ENCODE results near the gene ADGRB2. TPM values are rescaled to one million over a fixed set of nuclear protein-coding genes. Genes with fewer than 3 reads are reported as not detected.

ADGRB2 gene
- total RNA-seq, 1 donor from 2014 or later = 7.1 TPM

- Histone ChIP-seq H3K9ac (no peak overlapping the region), H3K4me3 (no peak overlapping the region), H3K4me1 (peaks cover 29% of the 10 kb centered on the region), H2AFZ (replicated peaks) (no peak overlapping the region), H3K36me3 (no peaks in the 10 kb centered on the region), H3K4me2 (no peak overlapping the region), H3F3A (ENCODE audit: low read depth) (no peaks in the 10 kb centered on the region), H3K27me3 (no peaks in the 10 kb centered on the region), H4K20me1 (ENCODE audit: low read depth) (no peaks in the 10 kb centered on the region), H3K79me2 (ENCODE audit: low read depth) (no peaks in the 10 kb centered on the region), H3K9me3 (ENCODE audit: low read depth) (no peaks in the 10 kb centered on the region), H3K27ac (no peak overlapping the region)
- H3K27ac Mint-ChIP-seq = peak overlapping the region; percentile 74
- H3K27me3 Mint-ChIP-seq (ENCODE audit: insufficient read depth, low read depth) = peaks cover 3% of the 10 kb centered on the region
- H3K9me3 Mint-ChIP-seq = no peaks in the 10 kb centered on the region
- H3K4me3 Mint-ChIP-seq = peak overlapping the region; percentile 27
- no peak for TF ChIP-seq EZH2 (IDR thresholded peaks at IDR 0.05)
- no peak for TF ChIP-seq EZH2phosphoT487 (IDR thresholded peaks at IDR 0.05)
- no peak for TF ChIP-seq CTCF (IDR thresholded peaks at IDR 0.05)
- H3K36me3 Mint-ChIP-seq = no peaks in the 10 kb centered on the region
- peaks cover 41% of the 10 kb centered on the region for H3K4me1 Mint-ChIP-seq
- DNase-seq (ENCODE audit: low spot score) = no peak
These were observed 34.5 kb upstream of the ADGRB2 start for GRCh38 chr1:31798433-31799195.

GRCh38 chr1:31798086-31798432, 33.9 kb upstream of the ADGRB2 start:
- Histone ChIP-seq H3K36me3 (no peaks in the 10 kb centered on the region), H4K20me1 (ENCODE audit: low read depth) (no peaks in the 10 kb centered on the region), H3K27me3 (no peaks in the 10 kb centered on the region), H3K4me1 (peaks cover 29% of the 10 kb centered on the region), H3K4me2 (no peak overlapping the region), H3K27ac (no peak overlapping the region), H3K4me3 (no peak overlapping the region), H3K9ac (no peak overlapping the region), H3F3A (ENCODE audit: low read depth) (no peaks in the 10 kb centered on the region), H3K79me2 (ENCODE audit: low read depth) (no peaks in the 10 kb centered on the region), H3K9me3 (ENCODE audit: low read depth) (no peaks in the 10 kb centered on the region), H2AFZ (replicated peaks) (no peak overlapping the region)
- Mint-ChIP-seq H3K9me3 (no peaks in the 10 kb centered on the region), H3K36me3 (no peaks in the 10 kb centered on the region), H3K4me3 (no peak overlapping the region), H3K27ac (no peak overlapping the region), H3K4me1 (peaks cover 41% of the 10 kb centered on the region), H3K27me3 (ENCODE audit: insufficient read depth, low read depth) (peaks cover 3% of the 10 kb centered on the region)
- no peak for DNase-seq (ENCODE audit: low spot score)
- TF ChIP-seq EZH2 (IDR thresholded peaks at IDR 0.05) (no peak), CTCF (IDR thresholded peaks at IDR 0.05) (no peak), EZH2phosphoT487 (IDR thresholded peaks at IDR 0.05) (no peak)

GRCh38 chr1:31797216-31797615, 33.1 kb upstream of the ADGRB2 start:
- H3K4me2 ChIP-seq = no peak overlapping the region
- Mint-ChIP-seq H3K27ac (peak overlapping the region; percentile 48), H3K9me3 (no peaks in the 10 kb centered on the region), H3K27me3 (ENCODE audit: insufficient read depth, low read depth) (peaks cover 3% of the 10 kb centered on the region), H3K4me1 (peaks cover 41% of the 10 kb centered on the region), H3K36me3 (no peaks in the 10 kb centered on the region), H3K4me3 (no peak overlapping the region)
- H4K20me1 ChIP-seq (ENCODE audit: low read depth) = no peaks in the 10 kb centered on the region
- no peak for TF ChIP-seq EZH2phosphoT487 (IDR thresholded peaks at IDR 0.05)
- no peak for TF ChIP-seq CTCF (IDR thresholded peaks at IDR 0.05)
- TF ChIP-seq EZH2 (IDR thresholded peaks at IDR 0.05) = no peak
- H3K27me3 ChIP-seq = no peaks in the 10 kb centered on the region
- no peaks in the 10 kb centered on the region for H3K36me3 ChIP-seq
- H3K9ac ChIP-seq = no peak overlapping the region
- H2AFZ ChIP-seq (replicated peaks) = no peak overlapping the region
- H3K4me1 ChIP-seq = peaks cover 29% of the 10 kb centered on the region
- no peaks in the 10 kb centered on the region for H3K9me3 ChIP-seq (ENCODE audit: low read depth)
- no peak for DNase-seq (ENCODE audit: low spot score)
- H3F3A ChIP-seq (ENCODE audit: low read depth) = no peaks in the 10 kb centered on the region
- no peaks in the 10 kb centered on the region for H3K79me2 ChIP-seq (ENCODE audit: low read depth)
- H3K4me3 ChIP-seq = no peak overlapping the region
- no peak overlapping the region for H3K27ac ChIP-seq
